NCI-H460 (cell line): ENCODE measurements around the gene ADGRG7. TPM values are rescaled to one million over a fixed set of nuclear protein-coding genes. Genes with fewer than 3 reads are reported as not detected.
"Not testable (repeated sequence)": the region's sequence is repeated elsewhere in the genome, so short reads cannot be mapped to it uniquely, and the experiment has no call there.

Experiments
- DNase-seq: peaks from one replicate; pipeline ENCODE4 v3.0.0-alpha.2; 2016; ENCODE audit warnings: low read depth; ENCODE audit errors: extremely low read depth
- total RNA-seq: library from RNA; depleted of rRNA; stranded (reverse); fragments of >200 nt; shearing (Covaris generic); gene quantifications from 2 replicates; pipeline ENCODE4 v1.2.3, GENCODE V29; 2014

Gene ADGRG7
- total RNA-seq, 1 experiment from 2014 or later, result not detected

DNA sequence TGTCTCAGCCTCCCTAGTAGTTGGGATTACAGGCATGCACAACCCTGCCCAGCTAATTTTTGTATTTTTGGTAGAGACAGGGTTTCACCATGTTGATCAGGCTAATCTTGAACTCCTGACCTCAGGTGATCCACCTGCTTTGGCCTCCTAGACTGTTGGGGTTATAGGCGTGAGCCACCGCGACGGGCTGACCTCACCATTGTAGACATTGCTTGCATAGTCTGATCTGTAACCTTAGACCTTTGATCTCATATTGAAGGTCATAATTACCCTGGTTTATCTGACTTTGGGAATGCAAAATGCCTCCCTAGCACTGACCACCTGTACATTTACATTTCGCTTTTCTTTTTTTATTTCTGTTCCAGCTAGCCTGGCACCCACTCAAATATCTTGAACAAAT is 31.2 kb downstream of the ADGRG7 start:
- DNase-seq, result no peak

DNA sequence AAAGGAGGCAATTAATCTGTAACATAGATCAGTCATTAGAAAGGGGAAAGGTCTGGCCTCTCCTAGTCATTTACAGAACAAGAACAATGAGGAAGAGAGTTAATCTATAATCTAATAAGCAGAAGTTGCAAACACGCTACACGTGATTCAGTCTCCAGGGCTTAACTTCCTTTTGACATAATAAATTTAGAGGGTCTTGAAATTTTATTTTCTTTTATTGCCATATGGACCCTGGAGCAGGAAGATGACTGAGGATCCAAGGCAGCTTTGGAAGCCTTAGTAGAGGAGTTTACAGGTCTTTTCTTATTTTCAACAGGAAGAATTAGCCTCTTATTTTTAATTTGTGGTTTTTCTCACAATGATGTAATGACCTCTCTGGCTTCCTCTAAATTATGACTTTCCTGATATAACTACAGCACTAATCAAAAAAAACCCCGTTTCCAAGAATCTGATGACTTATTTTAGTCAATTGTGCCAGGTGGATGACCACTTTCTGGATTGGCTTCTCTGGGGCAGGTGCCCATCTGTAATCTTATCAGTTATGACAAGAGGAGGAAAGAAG is 32.2 kb downstream of the ADGRG7 start:
- DNase-seq, result no peak

GRCh38 chr3:100645913-100646312 is 36.5 kb downstream of the ADGRG7 start:
- no peak for DNase-seq

- DNase-seq, result no peak
Observed at GRCh38 chr3:100647171-100647570, 37.8 kb downstream of the ADGRG7 start.

GRCh38 chr3:100647657-100648056 is 38.3 kb downstream of the ADGRG7 start:
- no peak for DNase-seq

DNA sequence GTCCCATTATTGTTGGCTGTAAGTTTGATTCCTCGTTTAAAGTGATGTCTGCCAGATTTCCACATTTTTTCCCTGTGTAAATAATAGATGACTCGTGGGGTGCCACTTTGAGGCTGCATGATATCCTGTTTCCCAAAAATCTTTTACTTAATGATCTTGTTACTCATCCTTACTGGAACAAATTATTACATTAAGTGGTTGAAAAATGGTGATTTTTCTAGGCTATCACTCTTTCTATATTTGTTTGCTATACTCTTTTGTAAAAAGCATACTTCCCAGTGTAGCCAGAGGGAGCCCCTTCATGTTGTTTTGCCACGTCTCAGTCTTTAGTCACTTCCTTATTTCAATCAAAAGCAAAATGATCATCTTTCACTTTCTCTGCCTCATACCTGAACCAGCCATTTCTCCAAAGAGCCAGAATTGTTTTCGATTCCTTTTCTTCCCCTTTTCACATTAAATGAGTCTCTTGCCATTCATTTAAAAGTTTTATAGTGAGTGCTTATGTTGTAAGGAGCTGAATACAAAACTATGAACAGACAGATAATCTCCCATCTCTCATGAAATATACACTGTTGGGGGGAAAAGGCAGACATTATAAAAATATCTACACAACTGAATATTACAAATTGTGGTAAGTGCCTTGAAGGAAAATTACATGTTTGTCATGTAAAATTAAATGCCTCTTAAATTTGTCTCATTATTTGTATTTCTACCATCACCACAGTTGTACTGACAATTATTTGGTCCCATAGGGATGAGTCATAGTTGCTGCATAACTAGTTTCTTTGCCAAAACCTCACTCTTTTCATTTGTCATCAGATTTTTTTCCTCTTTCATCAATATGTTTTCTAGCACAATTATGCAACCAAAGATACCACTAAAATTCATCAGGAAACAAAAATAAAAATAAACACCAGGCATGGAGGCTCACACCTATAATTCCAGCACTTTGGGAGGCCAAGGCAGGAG is 41.5 kb downstream of the ADGRG7 start:
- peak; percentile 6 for DNase-seq

GRCh38 chr3:100653604-100654294 is 44.3 kb downstream of the ADGRG7 start:
- no peak for DNase-seq

GRCh38 chr3:100656945-100657344 is 47.5 kb downstream of the ADGRG7 start:
- no peak for DNase-seq

DNA sequence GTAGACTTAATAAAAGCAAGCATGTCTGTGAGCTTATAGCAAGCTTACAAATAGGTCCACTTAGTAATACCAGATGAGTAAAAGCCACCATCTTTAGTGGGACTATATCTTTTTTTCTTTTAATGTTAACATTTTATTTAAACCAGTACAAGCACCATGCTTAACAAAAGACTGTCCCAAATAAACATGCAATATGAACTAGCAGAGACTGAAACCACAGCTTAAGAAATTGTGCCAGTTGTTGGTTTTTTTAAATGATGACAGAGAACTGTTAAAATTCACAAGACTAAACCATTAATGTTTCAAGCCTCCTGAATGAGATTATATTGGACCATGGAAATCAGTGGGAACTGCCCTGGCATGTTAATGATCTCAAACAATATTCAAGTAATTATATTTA is 51.9 kb downstream of the ADGRG7 start:
- not testable (repeated sequence) for DNase-seq

- DNase-seq, result no peak
Observed at GRCh38 chr3:100662113-100662823, 52.9 kb downstream of the ADGRG7 start.

GRCh38 chr3:100665230-100665629 is 55.8 kb downstream of the ADGRG7 start:
- DNase-seq, result no peak

DNA sequence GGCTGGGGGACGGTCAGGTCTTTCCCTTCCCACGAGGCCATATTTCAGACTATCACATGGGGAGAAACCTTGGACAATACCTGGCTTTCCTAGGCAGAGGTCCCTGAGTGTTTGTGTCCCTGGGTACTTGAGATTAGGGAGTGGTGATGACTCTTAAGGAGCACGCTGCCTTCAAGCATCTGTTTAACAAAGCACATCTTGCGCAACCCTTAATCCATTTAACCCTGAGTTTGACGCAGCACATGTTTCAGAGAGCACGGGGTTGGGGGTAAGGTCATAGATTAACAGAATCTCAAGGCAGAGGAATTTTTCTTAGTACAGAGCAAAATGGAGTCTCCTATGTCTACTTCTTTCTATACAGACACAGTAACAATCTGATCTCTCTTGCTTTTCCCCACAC is 57.3 kb downstream of the ADGRG7 start:
- DNase-seq, result not testable (repeated sequence)

GRCh38 chr3:100667316-100667715 is 57.9 kb downstream of the ADGRG7 start:
- not testable (repeated sequence) for DNase-seq

GRCh38 chr3:100670995-100671394 is 61.6 kb downstream of the ADGRG7 start:
- DNase-seq, result not testable (repeated sequence)

GRCh38 chr3:100681496-100681895 is 72.1 kb downstream of the ADGRG7 start:
- no peak for DNase-seq

DNA sequence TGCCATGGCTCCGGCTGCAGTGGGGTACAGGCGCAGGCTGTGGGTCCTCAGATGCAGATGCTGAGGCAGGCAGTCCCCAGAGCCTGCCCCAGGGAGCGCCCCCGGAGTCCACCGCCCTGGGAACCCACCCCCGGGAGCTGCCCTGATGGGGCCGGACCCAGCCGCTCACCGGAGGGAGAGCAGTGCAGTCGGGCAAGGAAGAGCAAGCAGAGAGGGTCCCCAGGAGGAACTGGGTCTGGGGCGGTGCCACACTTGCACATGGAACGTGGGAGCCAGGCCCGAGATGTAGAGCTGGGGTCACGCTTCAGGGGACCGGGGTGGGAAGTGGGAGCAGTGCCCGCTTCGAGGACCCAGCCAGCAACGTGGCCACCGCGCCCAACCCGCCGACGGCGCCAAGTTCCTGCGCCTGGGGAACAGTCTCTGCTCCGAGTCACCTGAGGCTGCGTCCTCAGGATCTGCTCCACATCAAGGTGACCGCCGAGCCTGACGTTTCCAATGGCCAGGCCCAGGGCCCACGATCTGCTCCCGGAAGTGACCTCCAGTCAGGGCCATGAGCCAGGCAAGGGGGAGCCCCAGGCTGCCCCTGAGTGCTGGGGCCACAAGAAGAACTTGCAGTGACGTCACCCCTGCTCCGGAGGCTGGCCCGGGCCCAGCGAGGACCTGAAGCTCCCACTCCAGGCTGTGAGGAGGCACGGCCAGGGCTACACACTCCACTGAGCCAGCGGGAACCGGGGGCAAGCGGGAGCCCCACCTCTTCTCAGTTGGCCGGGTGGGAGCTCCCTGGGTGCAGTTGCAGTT is 72.9 kb downstream of the ADGRG7 start:
- no peak for DNase-seq

DNA sequence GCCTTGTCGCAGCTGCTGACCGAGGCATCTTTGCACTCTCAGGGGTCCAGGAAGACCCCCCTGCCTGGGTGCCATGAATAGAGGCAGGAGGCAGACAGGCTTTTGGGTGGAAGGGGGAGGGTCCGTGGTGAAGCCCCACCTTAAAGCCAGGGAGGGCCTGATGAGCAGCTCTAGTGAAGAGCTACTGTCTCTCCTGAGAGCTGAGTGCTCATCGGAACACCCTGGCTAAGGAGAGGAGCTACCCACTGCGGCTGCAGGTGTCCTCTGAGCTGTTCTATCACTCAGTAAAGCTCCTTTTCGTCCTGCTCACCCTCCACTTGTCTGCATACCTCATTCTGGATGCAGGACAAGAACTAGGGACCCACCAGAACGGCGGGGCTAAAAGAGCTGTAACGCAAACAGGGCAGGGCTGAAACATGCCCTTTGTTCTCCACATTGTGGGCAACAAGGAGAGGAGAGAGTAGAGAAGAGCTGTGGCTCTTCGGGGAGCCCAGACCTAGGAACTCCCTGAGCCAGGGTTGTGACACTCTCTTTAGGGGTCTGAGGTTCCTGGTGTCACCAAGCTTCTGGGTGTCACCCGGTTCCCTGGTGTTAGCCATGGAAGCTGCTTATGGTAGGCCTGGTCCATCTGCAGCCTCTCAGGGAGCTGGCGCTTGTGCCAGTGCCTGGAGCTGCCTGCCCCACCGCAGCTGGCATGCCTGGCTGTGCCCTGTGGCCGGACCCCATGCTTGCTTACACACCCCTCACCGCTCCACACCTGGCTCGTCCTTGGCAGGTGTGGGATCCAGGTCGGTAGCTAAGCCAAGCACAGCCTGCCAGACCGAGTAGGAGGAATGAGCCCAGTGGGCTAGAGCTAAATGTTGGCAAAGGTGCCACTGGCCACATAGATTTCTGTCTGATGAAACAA is 73.7 kb downstream of the ADGRG7 start:
- no peak for DNase-seq

DNA sequence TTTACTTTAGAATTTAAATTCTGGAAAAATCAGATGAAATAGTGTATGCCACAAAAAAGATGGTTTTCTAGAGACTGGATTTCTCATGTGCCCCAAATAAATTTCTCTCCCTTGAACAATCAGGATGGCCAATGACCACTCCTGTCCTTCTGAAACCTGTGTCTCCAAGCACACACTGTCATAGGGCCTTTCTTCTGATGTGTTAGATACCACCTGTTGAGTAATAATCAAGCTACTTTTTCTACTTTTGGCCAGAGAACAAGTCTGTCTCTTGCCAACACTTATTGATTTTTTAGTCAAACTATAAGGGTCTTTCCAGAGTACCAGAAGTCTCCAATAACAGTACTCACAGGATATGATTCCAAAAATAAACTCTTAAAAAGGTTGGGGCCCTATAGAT is 83.8 kb downstream of the ADGRG7 start:
- DNase-seq, result no peak

- no peak for DNase-seq
Observed at GRCh38 chr3:100695696-100696095, 86.3 kb downstream of the ADGRG7 start.
